HCT116 (cell line): ENCODE data around the gene MED27. TPM values are rescaled to one million over a fixed set of nuclear protein-coding genes. Genes with fewer than 3 reads are reported as not detected.

ENCODE experiments used
- ATAC-seq: fragments of 200-7000 bp; cut with Tn5 transposase; 2 replicates; pipeline ENCODE4 v1.9.1; 2020; ENCODE audit warnings: mild to moderate bottlenecking, moderate library complexity
- BruUV-seq: library from RNA; stranded (reverse); fragments of 400-500 nt; replicated peaks from 2 replicates; lab custom pipeline; 2021; lab: Mats Ljungman, UMichigan
- CTCF ChIA-PET: fragments of 300-600 bp; sonication (Branson Sonifier 250); formaldehyde crosslinking; loops from one replicate; lab custom pipeline; 2021; ENCODE audit warnings: antibody characterized with exemption; lab: Charles Lee
- POLR2A ChIA-PET: fragments of 300-600, 350-600 bp; sonication (Branson Sonifier 250); formaldehyde crosslinking; loops from one replicate; lab custom pipeline; 2021; ENCODE audit warnings: antibody characterized with exemption; lab: Charles Lee
- RAD21 ChIA-PET, 2 experiments: fragments of 300-600 bp; sonication (Branson Sonifier 250); formaldehyde crosslinking; loops; one replicate each; lab custom pipeline; 2023; ENCODE audit warnings: low total read pairs in 2 of 2; ENCODE audit not compliant: uncharacterized antibody in 2 of 2, unreplicated experiment in 2 of 2, low non-redundant PET in 1 of 2; lab: Charles Lee
- DNase-seq: peaks from one replicate; pipeline ENCODE4 v3.0.0-alpha.2; 2010; ENCODE audit warnings: low read depth, low spot score
- H2AFZ ChIP-seq: fragments of 200-600 bp; shearing (Covaris generic), sonication (generic); 2 replicates; pipeline ENCODE4 v1.6.1; 2017; ENCODE audit warnings: low read depth, mixed run types, mixed read lengths, antibody characterized with exemption, low read length; ENCODE audit not compliant: poor library complexity, severe bottlenecking
- H3K27ac ChIP-seq: 2 replicates; pipeline ENCODE4 v1.5.1; 2012; ENCODE audit warnings: low read depth, low read length
- H3K27me3 ChIP-seq: fragments of 200-600 bp; sonication (generic); 2 replicates; pipeline ENCODE4 v1.6.1; 2016; ENCODE audit warnings: mixed run types, low read length, mixed read lengths; ENCODE audit not compliant: insufficient read depth
- H3K36me3 ChIP-seq, 2 experiments: fragments of 200-500 bp in 1 of 2; fragments of 200-600 bp in 1 of 2; sonication (Bioruptor generic) in 1 of 2; sonication (generic) in 1 of 2; 2 replicates each; pipeline versions ENCODE4 v1.5.1 to v1.6.1; 2014 to 2016; ENCODE audit warnings: low read length in 2 of 2, inconsistent platforms in 1 of 2, mixed read lengths in 1 of 2, mixed run types in 1 of 2; ENCODE audit not compliant: insufficient read depth in 2 of 2, control insufficient read depth in 1 of 2
- H3K4me1 ChIP-seq, 2 experiments: fragments of 200-600 bp in 1 of 2; sonication (generic) in 1 of 2; 2 replicates each; pipeline versions ENCODE4 v1.5.1 to v1.6.1; 2012 to 2017; ENCODE audit warnings: low read length in 2 of 2, inconsistent platforms in 1 of 2, mild to moderate bottlenecking in 1 of 2, mixed read lengths in 1 of 2, mixed run types in 1 of 2, moderate library complexity in 1 of 2; ENCODE audit not compliant: insufficient read depth in 2 of 2, control insufficient read depth in 1 of 2
- H3K4me2 ChIP-seq: fragments of 200-600 bp; sonication (generic); 2 replicates; pipeline ENCODE4 v1.6.1; 2017; ENCODE audit warnings: mixed run types, low read length, mixed read lengths
- H3K4me3 ChIP-seq, 2 experiments: fragments of 200-600 bp in 1 of 2; sonication (generic) in 1 of 2; replicated peaks in 1 of 2; 2 replicates each; pipeline ENCODE4 v1.5.1; 2011 to 2016; ENCODE audit warnings: low read length in 2 of 2, control low read depth in 1 of 2, low read depth in 1 of 2, mild to moderate bottlenecking in 1 of 2, mixed read lengths in 1 of 2, mixed run types in 1 of 2
- H3K79me2 ChIP-seq: fragments of 200-600 bp; sonication (generic); 2 replicates; pipeline ENCODE4 v1.6.1; 2017; ENCODE audit warnings: mild to moderate bottlenecking, mixed run types, low read length, moderate library complexity, mixed read lengths; ENCODE audit not compliant: insufficient read depth
- H3K9ac ChIP-seq: fragments of 200-600 bp; sonication (generic); 2 replicates; pipeline ENCODE4 v1.6.1; 2016; ENCODE audit warnings: low read length, mixed read lengths
- H3K9me2 ChIP-seq: fragments of 200-600 bp; sonication (generic), shearing (Covaris generic); 2 replicates; pipeline ENCODE4 v1.6.1; 2017; ENCODE audit warnings: mixed run types, mild to moderate bottlenecking, moderate library complexity; ENCODE audit not compliant: insufficient read depth
- H3K9me3 ChIP-seq, 2 experiments: fragments of 200-500 bp in 1 of 2; fragments of 200-600 bp in 1 of 2; sonication (Bioruptor generic) in 1 of 2; sonication (generic) in 1 of 2; 2 replicates each; pipeline ENCODE4 v1.6.1; 2014 to 2017; ENCODE audit warnings: low read length in 2 of 2, mixed read lengths in 2 of 2, inconsistent platforms in 1 of 2, low read depth in 1 of 2, mild to moderate bottlenecking in 1 of 2, mixed run types in 1 of 2, moderate library complexity in 1 of 2; ENCODE audit not compliant: control insufficient read depth in 1 of 2, insufficient read depth in 1 of 2
- H4K20me1 ChIP-seq: fragments of 200-600 bp; sonication (generic), shearing (Covaris generic); 2 replicates; pipeline ENCODE4 v1.6.1; 2017; ENCODE audit warnings: mixed run types, mild to moderate bottlenecking, moderate library complexity; ENCODE audit not compliant: insufficient read depth
- EGR1 ChIP-seq: IDR thresholded peaks from 2 replicates; pipeline ENCODE4 v1.6.1; 2012; ENCODE audit warnings: low read depth
- EZH2 ChIP-seq: fragments of 200-600 bp; sonication (generic); IDR thresholded peaks from 2 replicates; pipeline ENCODE4 v1.6.1; 2017; ENCODE audit warnings: antibody characterized with exemption, mixed run types
- EZH2phosphoT487 ChIP-seq: fragments of 200-600 bp; IDR thresholded peaks from 2 replicates; pipeline ENCODE4 v1.6.1; 2018; ENCODE audit warnings: antibody characterized with exemption, borderline replicate concordance
- FOSL1 ChIP-seq: IDR thresholded peaks from 2 replicates; pipeline ENCODE4 v1.6.1; 2012; ENCODE audit warnings: low read depth
- POLR2A ChIP-seq: IDR thresholded peaks from 2 replicates; pipeline ENCODE4 v1.7.0; 2011; ENCODE audit warnings: borderline replicate concordance; ENCODE audit not compliant: insufficient read depth, insufficient read length; ENCODE audit errors: extremely low read depth
- RAD21 ChIP-seq: IDR thresholded peaks from 2 replicates; pipeline ENCODE4 v1.6.1; 2012; ENCODE audit warnings: low read depth, mild to moderate bottlenecking
- REST ChIP-seq: IDR thresholded peaks from 2 replicates; pipeline ENCODE4 v1.6.1; 2012; ENCODE audit warnings: low read depth
- SIN3A ChIP-seq: IDR thresholded peaks from 2 replicates; pipeline ENCODE4 v1.6.1; 2012; ENCODE audit warnings: low read depth
- SP1 ChIP-seq: IDR thresholded peaks from 2 replicates; pipeline ENCODE4 v1.6.1; 2012; ENCODE audit warnings: low read depth
- TCF7L2 ChIP-seq: IDR thresholded peaks from 2 replicates; pipeline ENCODE4 v1.7.0; 2011; ENCODE audit warnings: borderline replicate concordance, inconsistent platforms; ENCODE audit not compliant: insufficient read depth, insufficient read length; ENCODE audit errors: extremely low read depth
- YY1 ChIP-seq: IDR thresholded peaks from 2 replicates; pipeline ENCODE4 v1.6.1; 2011; ENCODE audit warnings: low read length, low read depth, moderate library complexity, mild to moderate bottlenecking; ENCODE audit not compliant: insufficient replicate concordance; ENCODE audit errors: extremely low read depth
- ZFX ChIP-seq: fragments of 450-650 bp; IDR thresholded peaks from 2 replicates; pipeline ENCODE4 v1.6.1; 2017
- intact Hi-C: fragments of 100-400 bp; cut with micrococcal nuclease; formaldehyde crosslinking; loops from 2 replicates; pipeline ENCODE4 v1.10.0; 2022
- total RNA-seq: library from RNA; stranded (reverse); gene quantifications from one replicate; pipeline ENCODE4 v1.2.1, GENCODE V29; 2021; ENCODE audit not compliant: unreplicated experiment
- TF ChIP-seq, protein P1 (sequence below), 3 experiments: fragments of 200-600 bp in 1 of 3; sonication (generic) in 1 of 3; IDR thresholded peaks in 2 of 3; conservative IDR thresholded peaks in 1 of 3; 2 replicates each; pipeline ENCODE4 v1.5.1; 2012 to 2017; ENCODE audit warnings: low read depth in 2 of 3, low read length in 2 of 3, antibody characterized with exemption in 1 of 3, borderline replicate concordance in 1 of 3, control low read depth in 1 of 3, mild to moderate bottlenecking in 1 of 3, mixed read lengths in 1 of 3, mixed run types in 1 of 3, moderate library complexity in 1 of 3; ENCODE audit not compliant: insufficient read depth in 1 of 3
- TF ChIP-seq, protein P2 (sequence below): IDR thresholded peaks from 2 replicates; pipeline ENCODE4 v1.6.1; 2012

The MED27 gene
- total RNA-seq, 1 experiment from 2014 or later: 26.9 TPM

GRCh38 chr9:131823701-131824146, 255.9 kb downstream of the MED27 start:
- no peaks in the 10 kb centered on the region for H3K36me3 ChIP-seq
- no peak overlapping the region for H2AFZ ChIP-seq
- H3K4me2 ChIP-seq: no peak overlapping the region
- ATAC-seq: no peak
- ChIA-PET RAD21 (no interaction called here), POLR2A (no interaction called here), CTCF (no interaction called here)
- TF ChIP-seq EGR1: no peak
- no peak for TF ChIP-seq SP1
- no peak for TF ChIP-seq TCF7L2
- no peak for TF ChIP-seq FOSL1
- TF ChIP-seq YY1: no peak
- no peak for TF ChIP-seq ZFX
- TF ChIP-seq RAD21: no peak
- no peak for TF ChIP-seq EZH2phosphoT487
- TF ChIP-seq, protein P1, sequence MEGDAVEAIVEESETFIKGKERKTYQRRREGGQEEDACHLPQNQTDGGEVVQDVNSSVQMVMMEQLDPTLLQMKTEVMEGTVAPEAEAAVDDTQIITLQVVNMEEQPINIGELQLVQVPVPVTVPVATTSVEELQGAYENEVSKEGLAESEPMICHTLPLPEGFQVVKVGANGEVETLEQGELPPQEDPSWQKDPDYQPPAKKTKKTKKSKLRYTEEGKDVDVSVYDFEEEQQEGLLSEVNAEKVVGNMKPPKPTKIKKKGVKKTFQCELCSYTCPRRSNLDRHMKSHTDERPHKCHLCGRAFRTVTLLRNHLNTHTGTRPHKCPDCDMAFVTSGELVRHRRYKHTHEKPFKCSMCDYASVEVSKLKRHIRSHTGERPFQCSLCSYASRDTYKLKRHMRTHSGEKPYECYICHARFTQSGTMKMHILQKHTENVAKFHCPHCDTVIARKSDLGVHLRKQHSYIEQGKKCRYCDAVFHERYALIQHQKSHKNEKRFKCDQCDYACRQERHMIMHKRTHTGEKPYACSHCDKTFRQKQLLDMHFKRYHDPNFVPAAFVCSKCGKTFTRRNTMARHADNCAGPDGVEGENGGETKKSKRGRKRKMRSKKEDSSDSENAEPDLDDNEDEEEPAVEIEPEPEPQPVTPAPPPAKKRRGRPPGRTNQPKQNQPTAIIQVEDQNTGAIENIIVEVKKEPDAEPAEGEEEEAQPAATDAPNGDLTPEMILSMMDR (IDR thresholded peaks at IDR 0.05 in 2 of 3, conservative IDR thresholded peaks at IDR 0.05 in 1 of 3; ENCODE audit: borderline replicate concordance in 1 of 3, insufficient read depth in 1 of 3, low read depth in 2 of 3, low read length in 2 of 3): no peak
- no peak for TF ChIP-seq SIN3A
- no peak for TF ChIP-seq POLR2A
- TF ChIP-seq, protein P2, sequence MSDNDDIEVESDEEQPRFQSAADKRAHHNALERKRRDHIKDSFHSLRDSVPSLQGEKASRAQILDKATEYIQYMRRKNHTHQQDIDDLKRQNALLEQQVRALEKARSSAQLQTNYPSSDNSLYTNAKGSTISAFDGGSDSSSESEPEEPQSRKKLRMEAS: no peak
- TF ChIP-seq EZH2: no peak
- TF ChIP-seq REST: no peak
- H3K4me3 ChIP-seq: no peak overlapping the region
- H3K27ac ChIP-seq: no peak overlapping the region
- intact Hi-C loops: no loop called here
- DNase-seq: no peak
- H3K27me3 ChIP-seq: no peaks in the 10 kb centered on the region; the same call in 1 of the 2 replicates
- no peak overlapping the region for H3K9ac ChIP-seq
- BruUV-seq: no TSS peak
- no peaks in the 10 kb centered on the region for H3K9me2 ChIP-seq
- no peaks in the 10 kb centered on the region for H3K4me1 ChIP-seq
- no peaks in the 10 kb centered on the region for H4K20me1 ChIP-seq
- no peaks in the 10 kb centered on the region for H3K79me2 ChIP-seq
- no peaks in the 10 kb centered on the region for H3K9me3 ChIP-seq
